GM21526 (cell line): ENCODE results near the gene VWA1.
"Not testable (repeated sequence)": the region's sequence is repeated elsewhere in the genome, so short reads cannot be mapped to it uniquely, and the experiment has no call there.

Experiments used
- ATAC-seq: cut with Tn5 transposase; IDR thresholded peaks from one replicate; pipeline ENCODE4 v1.9.1; 2021; ENCODE audit warnings: moderate library complexity; ENCODE audit not compliant: unreplicated experiment, low FRiP score

VWA1 gene

DNA sequence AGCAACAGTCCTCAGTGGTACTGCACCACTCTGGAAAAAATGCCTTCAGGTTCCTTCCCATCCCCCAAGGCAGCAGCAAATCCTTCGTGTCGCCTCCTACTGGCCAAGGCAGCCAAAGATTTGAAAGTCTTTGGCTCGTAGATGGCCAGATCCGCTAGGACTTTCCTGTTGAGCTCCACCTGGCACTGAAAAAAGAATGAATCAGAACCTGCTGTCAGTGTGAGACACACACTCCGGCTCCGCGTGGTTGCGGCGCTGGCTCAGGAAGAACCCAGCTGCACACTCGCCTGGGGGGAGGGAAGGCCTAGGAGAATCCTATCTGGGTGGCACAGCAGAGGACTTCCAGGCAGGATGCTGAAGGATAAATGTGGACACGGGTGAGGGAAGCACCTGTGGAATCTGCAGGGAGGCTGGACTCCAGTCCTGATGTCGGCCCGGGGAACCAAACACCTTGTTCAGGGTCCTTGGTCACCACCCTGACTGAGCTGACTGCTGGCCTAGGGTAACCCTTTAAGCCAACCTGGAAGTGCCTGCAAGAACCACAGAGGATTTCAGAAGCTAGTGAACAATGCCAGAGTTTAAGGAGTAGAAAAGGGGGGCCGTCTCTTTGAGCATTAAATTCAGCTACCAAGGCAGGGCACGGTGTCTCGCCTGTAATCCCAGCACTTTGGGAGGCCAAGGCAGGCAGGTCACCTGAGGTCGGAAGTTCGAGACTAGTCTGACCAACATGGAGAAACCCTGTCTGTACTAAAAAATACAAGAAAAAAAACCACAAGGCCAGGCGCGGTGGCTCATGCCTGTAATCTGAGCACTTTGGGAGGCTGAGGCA is 33.2 kb upstream of the VWA1 start:
- no peak for ATAC-seq

DNA sequence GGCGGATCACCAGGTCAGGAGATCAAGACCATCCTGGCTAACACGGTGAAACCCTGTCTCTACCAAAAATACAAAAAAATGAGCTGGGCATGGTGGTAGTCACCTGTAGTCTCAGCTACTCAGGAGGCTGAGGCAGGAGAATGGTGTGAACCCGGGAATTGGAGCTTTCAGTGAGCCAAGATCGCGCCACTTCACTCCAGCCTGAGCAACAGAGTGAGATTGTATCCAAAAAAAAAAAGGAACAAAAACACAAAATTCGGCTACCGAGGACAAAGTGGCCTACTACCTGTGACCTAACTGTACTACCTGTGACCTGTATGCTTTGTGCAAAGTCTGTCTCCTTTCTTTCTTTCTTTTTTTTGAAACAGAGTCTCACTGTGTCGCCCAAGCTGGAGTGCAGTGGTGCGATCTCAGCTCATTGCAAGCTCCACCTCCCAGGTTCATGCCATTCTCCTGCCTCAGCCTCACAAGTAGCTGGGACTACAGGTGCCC is 32.5 kb upstream of the VWA1 start:
- ATAC-seq, result not testable (repeated sequence)

DNA sequence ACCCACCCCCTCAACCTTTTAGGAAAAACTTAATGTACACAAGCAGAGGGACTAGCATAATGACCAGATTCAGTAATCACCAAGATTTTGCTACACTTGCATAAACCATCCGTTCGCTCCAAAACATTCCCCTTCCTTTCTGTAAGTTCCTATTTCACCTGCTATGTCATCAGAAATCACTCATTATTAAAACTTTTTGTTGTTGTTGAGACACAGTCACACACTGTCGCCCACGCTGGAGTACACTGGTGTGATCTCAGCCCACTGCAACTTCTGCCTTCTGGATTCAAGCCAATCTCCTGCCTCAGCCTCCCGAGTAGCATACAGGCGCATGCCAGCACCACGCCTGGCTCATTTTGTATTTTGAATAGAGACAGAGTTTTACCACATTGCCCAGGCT is 31.8 kb upstream of the VWA1 start:
- no peak for ATAC-seq

DNA sequence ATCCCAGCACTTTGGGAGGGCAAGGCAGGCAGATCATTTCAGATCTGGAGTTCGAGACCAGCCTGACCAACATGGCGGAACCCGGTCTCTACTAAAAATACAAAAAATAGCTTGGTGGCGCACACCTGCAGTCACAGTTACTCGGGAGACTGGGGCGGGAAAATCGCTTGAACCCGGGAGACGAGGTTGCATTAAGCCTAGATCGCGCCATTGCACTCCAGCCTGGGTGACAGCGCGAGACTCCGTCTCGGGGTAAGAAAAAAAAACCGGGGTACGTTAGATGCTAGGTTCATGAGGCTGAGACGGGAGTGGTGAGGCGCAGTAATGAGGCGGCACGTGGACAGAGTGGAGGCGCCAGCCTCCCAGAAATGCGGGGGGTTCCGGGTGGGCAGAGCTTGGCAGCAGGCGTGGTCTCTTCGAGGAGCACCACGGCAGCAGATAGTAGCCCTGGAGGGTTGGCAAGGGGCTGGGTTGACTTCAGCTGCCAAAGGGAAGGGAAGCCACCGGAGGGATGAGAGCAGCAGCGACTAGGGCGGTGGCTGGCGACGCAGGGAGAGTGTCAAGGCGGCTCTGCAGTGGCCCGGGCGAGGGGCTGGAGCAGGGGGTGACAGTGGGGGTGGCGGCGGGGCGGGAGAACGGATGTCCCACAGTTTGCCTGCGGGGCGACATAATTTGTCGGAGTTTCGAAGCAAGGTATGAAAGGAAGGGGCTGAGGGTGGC is 29.2 kb upstream of the VWA1 start:
- ATAC-seq, result no peak

DNA sequence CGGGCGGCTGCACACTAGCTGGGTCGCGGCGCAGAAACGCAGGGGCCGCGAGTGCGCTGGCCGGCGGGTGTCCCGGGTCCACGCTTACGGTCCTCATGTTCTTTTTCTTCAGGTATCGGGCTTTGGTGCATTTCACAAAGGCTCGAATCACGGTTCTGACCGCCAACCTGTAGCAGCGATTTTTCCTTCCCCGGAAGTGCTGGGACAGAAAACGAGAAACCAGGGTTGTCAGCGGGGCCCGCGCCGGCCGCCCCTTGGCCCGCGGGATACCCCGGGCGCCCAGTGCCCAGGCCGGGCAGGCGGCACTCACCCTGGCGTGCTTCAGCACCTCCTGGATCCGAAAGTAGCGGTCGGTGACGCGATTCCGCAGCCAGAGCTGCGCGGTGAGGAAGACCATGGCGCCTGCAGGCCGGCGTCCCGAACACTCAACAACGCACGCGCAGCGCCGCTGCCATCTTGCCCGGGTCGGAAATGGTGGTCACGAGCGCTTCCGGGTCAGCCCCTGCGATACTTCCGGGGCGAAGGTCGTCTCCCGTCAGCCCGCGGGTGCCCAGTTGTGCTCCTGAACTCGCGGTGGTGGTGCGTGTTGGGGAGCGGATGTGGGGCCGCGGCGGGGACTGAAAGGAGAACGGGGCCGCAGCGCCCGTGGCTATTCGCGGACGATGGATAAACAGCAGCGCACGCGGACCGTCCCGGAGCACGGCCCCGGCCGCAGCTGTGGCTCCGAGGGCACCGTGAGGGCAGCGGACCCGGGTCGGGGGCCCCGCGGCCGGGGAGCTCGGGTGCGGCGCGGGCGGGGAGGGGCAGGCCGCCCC is 28.5 kb upstream of the VWA1 start, which contains the start of gene MRPL20:
Gene MRPL20, minus strand, starts transcription at position 473 of the 815 bp plus-strand sequence. Its CDS starts 76 bp downstream, at position 397.
- ATAC-seq, result peak; percentile 80

DNA sequence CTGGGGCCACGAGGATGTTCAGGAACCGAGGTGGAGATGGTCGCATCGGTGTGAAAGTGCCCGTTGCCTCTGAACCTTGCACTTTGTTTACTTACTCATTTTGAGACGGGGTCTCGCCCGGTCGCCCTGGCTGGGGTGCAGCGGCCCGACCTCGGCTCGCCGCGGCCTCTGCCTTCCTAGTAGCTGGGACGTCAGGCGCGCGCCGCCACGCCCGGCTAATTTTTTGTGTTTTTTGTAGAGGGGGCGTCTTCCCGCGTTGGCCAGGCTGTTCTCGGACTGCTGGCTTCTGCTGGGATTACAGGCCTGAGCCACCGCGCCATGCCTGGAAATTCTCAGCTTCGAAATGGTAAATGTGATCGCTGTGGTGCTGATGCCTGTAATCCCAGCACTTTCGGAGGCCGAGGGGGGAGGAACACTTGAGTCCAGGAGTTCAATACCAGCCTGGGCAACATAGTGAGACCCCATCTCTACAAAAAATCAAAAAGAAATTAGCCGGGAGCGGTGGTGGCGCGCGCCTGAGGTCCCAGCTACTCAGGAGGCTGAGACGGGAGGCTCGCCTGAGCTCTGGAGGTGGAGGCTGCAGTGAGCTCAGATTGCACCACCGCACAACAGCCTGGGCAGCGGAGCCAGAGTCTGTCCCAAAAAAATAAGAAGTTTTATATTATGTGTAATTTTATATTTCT is 27.7 kb upstream of the VWA1 start:
- ATAC-seq, result peak; percentile 2

DNA sequence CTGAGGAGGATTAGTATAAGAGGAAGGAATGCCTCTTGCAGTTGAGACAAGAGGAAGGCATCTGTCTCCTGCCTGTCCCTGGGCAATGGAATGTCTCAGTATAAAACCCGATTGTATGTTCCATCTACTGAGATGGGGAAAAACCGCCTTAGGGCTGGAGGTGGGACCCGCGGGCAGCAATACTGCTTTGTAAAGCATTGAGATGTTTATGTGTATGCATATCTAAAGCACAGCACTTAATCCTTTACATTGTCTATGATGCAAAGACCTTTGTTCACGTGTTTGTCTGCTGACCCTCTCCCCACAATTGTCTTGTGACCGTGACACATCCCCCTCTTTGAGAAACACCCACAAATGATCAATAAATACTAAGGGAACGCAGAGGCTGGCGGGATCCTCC is 25.3 kb upstream of the VWA1 start:
- ATAC-seq, result not testable (repeated sequence)

DNA sequence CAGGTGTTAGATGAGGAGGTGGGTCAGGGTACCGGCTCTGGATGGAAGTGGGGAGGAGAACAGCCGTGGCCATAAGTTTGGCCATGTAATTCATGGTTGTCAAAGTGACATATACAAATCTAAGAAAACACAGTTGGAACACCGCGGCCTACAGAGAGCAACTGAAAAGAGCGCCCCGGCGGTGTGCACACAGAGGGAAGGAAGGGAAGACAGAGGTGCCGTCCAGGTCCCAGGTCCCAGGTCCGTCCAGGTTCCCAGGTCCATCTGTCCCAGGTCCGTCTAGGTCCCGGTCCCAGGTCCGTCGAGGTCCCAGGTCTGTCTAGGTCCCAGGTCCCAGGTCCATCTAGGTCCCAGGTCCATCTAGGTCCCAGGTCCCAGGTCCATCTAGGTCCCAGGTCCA is 23.9 kb upstream of the VWA1 start:
- ATAC-seq, result no peak

DNA sequence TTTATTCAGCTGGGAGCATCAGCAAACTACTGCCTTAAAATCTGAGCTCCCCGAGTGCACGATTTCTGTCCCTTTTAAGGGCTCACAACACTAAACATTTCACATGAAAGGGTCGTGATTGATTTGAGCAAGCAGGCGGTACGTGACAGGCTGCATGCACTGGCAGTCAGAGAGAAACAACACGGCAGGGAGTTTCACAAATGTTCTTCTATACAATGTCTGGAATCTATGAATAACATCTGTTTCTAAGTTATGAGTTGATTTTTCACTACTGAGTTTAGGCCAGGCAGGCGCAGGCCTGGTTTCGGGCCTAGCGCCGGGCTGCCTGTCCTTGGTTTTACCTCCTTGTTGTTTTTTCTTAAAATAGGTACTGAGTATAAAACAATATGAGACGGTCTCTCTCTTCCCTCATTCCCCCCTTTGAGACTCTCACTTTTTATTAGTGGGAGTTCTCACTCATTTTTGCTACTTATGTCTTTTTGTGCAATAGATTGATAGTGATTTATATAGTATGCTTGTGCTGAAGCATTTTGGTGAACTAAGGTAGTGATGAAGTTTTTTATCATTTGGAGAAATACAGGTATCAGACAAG is 23.1 kb upstream of the VWA1 start:
- ATAC-seq, result not testable (repeated sequence)

DNA sequence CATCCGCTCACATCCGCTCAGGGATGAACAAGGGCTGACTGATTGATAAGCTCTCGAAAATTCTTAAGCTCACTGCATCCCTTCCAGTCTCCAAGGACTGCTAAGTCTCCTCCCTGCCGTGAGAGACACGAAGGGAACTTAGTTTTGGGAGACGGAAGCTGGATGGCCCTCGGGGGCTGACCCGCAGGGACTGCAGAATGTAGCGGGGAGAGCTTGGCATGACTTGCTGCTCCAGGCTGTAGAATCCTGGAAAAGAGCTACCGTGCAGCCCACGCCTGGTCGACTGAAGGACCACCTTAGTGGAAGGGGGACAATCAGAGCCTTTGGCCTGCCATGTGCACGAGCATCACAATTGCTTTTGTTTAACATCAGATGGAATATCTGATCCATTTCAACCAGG is 19.7 kb upstream of the VWA1 start:
- ATAC-seq, result no peak

DNA sequence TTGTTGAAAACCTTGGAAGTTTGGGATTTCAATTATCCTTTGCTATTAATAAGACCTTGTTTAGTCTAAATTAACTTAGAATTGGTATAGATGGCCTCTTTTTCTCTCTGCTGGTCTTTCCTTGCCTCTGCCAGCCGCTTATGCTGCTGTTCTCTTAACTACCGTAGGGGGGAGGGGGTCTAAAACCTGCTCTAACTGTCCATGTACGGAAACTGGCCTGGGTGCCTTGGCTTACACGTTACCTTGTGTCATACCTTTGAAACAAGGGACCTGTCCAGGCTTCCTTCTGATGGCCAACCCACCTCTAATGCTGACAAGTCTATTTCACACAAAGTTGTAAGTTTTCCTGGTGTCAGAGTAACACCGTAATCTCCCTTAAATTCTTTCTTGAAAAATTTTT is 18.1 kb upstream of the VWA1 start:
- ATAC-seq, result not testable (repeated sequence)

DNA sequence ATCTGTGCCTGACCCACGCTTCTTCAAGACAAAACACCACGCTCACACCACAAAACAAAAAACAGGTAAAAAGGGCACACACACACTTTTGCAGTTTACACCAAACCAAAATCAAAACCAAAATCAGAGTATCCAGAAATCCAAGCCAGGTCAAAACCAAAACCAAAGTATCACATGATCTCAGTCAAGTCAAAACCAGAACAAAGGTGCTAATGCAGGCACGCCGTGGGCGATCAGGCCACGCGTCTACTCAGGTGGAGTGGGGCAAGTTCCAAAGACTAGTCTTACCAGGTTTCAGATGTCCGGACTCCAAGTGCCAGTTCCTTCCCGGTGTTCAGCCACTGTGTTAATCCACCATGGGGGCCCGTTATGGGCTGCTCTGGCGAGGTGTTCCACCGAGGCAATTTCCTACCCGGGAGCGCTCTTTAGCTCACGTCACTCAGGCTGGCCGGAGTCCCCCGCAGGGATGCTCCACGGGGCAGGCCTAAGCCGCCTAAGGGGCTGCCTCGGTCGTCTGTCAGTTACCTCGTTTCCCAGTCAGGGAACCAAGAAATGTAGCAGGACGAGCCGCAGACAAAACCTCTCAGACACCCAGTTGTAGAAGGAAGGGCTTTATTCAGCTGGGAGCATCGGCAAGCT is 17.5 kb upstream of the VWA1 start:
- not testable (repeated sequence) for ATAC-seq

DNA sequence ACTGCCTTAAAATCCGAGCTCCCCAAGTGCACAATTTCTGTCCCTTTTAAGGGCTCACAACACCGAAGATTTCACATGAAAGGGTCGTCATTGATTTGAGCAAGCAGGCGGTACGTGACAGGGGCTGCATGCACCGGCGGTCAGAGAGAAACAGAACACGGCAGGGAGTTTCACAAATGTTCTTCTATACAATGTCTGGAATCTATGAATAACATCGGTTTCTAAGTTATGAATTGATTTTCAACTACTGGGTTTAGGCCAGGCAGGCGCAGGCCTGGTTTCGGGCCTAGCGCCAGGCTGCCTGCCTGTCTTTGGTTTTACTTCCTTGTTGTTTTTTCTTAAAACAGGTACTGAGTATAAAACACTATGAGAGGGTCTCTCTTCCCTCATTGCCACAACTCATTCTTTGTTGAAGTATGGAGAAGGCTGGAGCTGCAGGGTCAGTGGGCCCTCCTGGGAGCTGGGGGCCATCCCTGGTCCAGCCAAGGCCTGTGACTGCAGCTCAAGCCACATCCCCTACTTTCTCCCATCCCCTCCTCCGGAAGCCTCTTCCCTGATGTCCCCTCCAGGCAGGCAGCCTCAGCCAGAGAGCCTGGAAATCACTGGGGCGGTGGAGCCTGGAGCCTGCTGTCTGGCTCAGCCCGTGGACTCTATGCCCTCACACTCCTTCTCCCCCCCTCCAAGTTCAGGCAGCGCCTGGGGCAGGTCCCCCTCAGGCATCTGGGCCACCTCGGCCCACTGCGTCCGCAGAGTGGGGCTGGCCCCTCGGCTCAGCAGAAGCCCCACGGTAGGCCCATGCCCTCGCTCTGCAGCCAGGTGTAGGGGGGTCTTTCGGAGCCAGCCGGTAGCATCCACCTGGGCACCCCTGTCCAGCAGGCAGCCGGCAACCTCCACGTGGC is 16.8 kb upstream of the VWA1 start:
- no peak for ATAC-seq

DNA sequence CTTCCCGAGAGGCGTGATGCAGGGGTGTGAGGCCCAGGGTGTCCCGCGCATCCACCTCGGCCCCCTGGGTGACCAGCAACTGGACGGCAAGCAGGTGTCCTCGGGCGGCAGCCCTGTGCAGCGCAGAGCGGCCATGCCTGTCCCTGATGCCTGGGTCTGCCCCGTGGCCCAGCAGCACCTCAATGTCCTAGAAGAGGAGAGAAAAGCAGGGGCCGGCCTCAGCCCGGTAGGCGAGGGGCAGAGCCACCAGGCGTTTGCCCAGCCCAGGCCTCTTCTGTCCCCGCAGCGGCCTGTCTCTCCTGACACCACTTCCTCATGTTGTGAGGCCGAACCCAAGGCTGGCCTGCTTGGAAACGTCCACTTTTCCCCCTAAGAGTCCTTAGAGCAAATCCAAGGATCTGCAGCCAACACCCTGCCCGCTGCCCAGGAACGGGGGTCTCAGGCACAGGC is 16.1 kb upstream of the VWA1 start:
- ATAC-seq, result no peak

DNA sequence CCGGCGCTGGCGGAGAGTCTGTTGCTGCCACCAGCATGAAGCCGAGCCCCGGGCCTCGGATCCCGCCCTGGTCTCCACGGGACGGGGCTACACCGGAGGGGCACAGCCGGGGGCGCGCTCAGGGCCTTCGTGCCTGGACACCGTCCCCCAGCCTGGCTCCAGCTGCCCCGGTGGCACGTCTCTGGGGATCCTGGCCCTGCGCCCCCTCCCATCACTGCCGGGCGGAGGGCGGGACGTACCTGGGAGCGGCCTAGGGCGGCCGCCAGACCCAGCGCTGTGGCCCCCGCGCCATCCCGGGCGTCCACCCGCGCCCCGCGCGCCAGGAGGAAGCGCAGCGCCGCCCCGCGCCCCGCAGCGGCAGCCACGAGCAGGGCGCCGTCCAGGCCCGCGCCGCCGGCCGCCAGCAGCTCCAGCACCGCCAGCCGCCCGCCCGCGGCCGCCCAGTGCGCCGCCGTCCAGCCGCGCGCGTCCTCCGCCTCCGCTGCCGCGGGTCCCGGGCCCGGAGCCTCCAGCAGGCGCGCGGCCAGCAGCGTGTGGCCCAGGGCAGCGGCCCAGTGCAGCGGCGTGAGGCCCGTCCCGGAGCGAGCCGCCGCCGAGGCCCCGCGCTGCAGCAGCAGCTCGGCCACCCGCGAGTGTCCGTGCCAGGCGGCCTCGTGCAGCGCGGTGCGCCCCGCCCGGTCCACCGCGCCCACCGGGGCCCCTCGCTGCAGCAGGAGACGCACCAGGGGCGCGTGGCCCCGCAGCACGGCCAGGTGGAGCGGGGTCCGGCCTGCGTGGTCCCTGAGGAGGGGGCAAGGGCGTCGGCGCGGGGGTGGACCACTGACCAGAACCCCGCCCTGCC is 15.5 kb upstream of the VWA1 start:
- ATAC-seq, result no peak

DNA sequence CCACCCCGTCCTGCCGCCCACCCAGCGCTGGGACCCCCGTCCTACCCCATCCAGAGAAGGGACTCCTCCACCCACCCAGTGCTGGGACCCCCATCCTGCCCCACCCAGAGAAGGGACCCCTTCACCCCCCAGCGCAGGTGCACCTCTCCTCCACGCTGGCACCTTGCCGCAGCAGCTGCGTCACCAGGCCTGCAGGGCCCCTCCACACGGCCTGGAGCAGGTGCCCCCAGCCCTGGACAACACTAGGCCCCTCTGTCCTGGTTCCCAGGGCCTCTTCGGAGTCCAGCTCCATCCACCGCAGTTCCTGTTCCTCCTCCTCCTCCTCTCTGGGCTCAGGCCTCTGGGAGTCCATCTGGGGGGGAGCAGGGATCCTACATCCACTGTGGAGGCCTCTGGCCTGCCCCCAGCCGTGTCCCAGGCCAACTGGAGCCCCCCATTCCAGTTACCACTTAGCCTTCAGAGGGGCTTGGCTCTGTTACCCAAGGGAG is 14.8 kb upstream of the VWA1 start:
- no peak for ATAC-seq

DNA sequence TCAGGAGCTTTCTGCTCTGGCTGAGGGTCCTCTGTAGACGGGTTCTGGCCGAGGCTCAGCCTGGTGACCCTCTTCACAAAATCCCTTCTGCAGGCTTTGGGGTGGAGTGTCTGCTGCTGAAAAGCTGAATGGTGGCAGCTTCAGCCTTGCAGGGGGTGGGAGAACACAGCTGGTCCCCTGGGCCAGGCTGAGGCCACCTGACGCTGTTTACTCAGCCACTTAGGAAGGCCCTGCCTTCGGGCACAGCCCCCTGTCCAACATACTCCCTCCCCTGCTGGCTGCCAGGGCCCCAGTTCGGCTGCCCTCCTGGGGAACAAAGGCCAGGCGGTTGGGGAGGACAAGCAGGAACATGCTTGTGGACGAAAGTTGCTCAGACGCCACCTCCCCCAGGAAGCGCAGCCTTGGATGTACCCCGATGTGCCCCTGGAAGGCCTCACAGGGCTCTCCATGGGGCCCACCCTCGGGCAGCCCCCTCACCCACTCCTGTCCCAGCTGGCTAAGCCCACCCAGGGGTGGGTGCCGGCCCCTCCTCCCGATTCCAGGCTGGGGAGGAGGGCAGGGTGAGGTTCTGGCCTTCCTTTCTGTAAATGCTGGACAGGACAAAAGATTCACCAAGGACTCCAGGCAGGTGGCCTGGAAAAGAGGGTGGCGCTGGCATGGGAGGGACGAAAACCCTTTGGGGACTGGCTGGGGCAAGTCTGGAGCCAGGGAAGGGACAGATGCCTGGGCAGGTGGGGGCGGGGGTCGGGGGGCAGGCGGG is 14.2 kb upstream of the VWA1 start, which contains the start of gene ANKRD65:
Gene ANKRD65, minus strand, starts transcription at position 130 of the 760 bp plus-strand sequence. CDS start 271 bp downstream, outside the sequence.
- ATAC-seq, result no peak
